Activated CD8-positive, alpha-beta T cell treated with anti-CD3 and anti-CD28 coated beads, Interleukin-2, amount 10 ng/mL, durations not matched to agents 7 days and 5 days (primary cell): ENCODE data around the gene KLK3. TPM values are rescaled to one million over a fixed set of nuclear protein-coding genes. Genes with fewer than 3 reads are reported as not detected.

Source experiments
- ATAC-seq: fragments of 150-1000 bp; cut with Tn5 transposase; one replicate; pipeline ENCODE4 v1.10.0; 2021; ENCODE audit warnings: moderate library complexity
- CTCF ChIA-PET: fragments of 350-600 bp; sonication (Branson Sonifier 250); formaldehyde crosslinking; loops from one replicate; lab custom pipeline; 2021; ENCODE audit warnings: antibody characterized with exemption; lab: Charles Lee
- POLR2A ChIA-PET: fragments of 350-600 bp; sonication (Branson Sonifier 250); formaldehyde crosslinking; loops from one replicate; lab custom pipeline; 2021; ENCODE audit warnings: antibody characterized with exemption; lab: Charles Lee
- DNase-seq: peaks from one replicate; pipeline ENCODE4 v3.0.0-alpha.2; 2020
- H3K27ac Mint-ChIP-seq: one replicate; pipeline ENCODE4 v1.8.0; 2021; ENCODE audit warnings: mild to moderate bottlenecking, mixed read lengths
- H3K27me3 Mint-ChIP-seq: one replicate; pipeline ENCODE4 v1.8.0; 2021; ENCODE audit warnings: low read depth, mixed read lengths
- H3K36me3 Mint-ChIP-seq: one replicate; pipeline ENCODE4 v1.8.0; 2021; ENCODE audit warnings: low read depth, mixed read lengths
- H3K4me1 Mint-ChIP-seq: one replicate; pipeline ENCODE4 v1.8.0; 2021; ENCODE audit warnings: low read depth, mixed read lengths
- H3K4me3 Mint-ChIP-seq: one replicate; pipeline ENCODE4 v1.8.0; 2021; ENCODE audit warnings: mild to moderate bottlenecking, mixed read lengths
- H3K9me3 Mint-ChIP-seq: one replicate; pipeline ENCODE4 v1.8.0; 2022; ENCODE audit warnings: mixed read lengths; ENCODE audit not compliant: insufficient read depth
- total RNA-seq, 2 experiments: library from RNA; stranded (reverse); gene quantifications; one replicate each; pipeline ENCODE4 v1.2.3, GENCODE V29; 2021

KLK3 gene
- total RNA-seq, 2 experiments from 2014 or later, result not detected

DNA sequence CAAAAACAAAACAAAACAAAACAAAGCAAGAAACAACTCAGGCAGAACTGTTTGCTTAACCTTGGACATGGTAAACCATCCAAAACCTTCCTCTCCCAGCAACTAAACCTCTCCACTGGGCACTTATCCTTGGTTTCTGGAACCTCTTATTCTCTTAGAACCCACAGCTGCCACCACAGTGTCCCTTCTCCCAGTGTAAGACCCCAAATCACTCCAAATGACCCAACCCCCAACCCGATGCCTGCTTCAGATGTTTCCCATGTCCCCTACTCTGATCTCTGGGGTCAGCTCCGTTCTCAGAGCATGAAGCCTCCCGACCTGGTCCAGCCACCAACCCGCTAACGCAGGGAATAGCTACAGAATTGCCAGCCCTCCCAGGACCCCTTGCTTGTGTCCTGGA, 19.5 kb downstream of the KLK3 start:
- no peaks in the 10 kb centered on the region for H3K36me3 Mint-ChIP-seq
- no peak for ATAC-seq
- H3K27me3 Mint-ChIP-seq, result peaks cover 13% of the 10 kb centered on the region
- no peak for DNase-seq
- ChIA-PET CTCF (no interaction called here), POLR2A (no interaction called here)
- no peaks in the 10 kb centered on the region for H3K4me1 Mint-ChIP-seq
- H3K9me3 Mint-ChIP-seq, result no peaks in the 10 kb centered on the region
- no peak overlapping the region for H3K4me3 Mint-ChIP-seq
- H3K27ac Mint-ChIP-seq, result no peak overlapping the region

DNA sequence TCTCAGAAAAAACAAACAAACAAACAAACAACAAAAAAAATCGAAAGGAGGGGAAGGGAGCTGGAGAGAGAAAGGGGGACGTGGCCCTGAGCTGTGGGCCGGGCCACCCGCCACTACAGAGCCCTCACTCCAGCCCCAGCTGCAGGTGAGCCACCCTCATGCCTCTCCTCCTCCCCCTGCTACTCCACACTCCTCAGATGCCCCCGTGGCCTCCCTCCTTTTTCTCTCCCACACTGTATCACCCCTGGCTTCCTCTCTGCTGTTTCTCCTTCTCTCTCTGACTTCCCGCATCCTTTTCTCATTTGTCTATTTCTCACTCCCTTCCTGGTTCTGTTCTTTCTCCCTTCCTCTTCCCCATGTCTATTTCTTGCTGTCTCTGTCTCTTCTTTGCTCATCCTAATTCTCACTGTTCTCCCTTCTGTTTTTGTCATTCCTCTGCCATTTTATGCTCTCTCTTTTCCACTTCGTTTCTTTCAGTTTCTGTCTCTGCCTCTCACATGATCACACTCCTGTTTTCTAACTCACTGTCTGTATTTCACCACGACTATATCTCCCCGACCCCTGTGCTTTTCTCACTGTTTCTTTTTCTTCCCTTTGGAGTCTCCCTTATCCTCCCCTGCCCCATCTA, 21.2 kb downstream of the KLK3 start:
- Mint-ChIP-seq H3K36me3 (no peaks in the 10 kb centered on the region), H3K27ac (no peak overlapping the region), H3K9me3 (no peaks in the 10 kb centered on the region), H3K4me3 (no peak overlapping the region), H3K4me1 (no peaks in the 10 kb centered on the region), H3K27me3 (peaks cover 23% of the 10 kb centered on the region)
- DNase-seq, result no peak
- POLR2A ChIA-PET, result no interaction called here
- ATAC-seq, result peak; percentile 30
- CTCF ChIA-PET, result no interaction called here

GRCh38 chr19:50876456-50876855, 21.7 kb downstream of the KLK3 start:
- ChIA-PET POLR2A (no interaction called here), CTCF (no interaction called here)
- H3K4me3 Mint-ChIP-seq, result no peak overlapping the region
- DNase-seq (no peak), ATAC-seq (no peak)
- peaks cover 18% of the 10 kb centered on the region for H3K27me3 Mint-ChIP-seq
- no peaks in the 10 kb centered on the region for H3K9me3 Mint-ChIP-seq
- H3K36me3 Mint-ChIP-seq, result no peaks in the 10 kb centered on the region
- no peak overlapping the region for H3K27ac Mint-ChIP-seq
- no peaks in the 10 kb centered on the region for H3K4me1 Mint-ChIP-seq

DNA sequence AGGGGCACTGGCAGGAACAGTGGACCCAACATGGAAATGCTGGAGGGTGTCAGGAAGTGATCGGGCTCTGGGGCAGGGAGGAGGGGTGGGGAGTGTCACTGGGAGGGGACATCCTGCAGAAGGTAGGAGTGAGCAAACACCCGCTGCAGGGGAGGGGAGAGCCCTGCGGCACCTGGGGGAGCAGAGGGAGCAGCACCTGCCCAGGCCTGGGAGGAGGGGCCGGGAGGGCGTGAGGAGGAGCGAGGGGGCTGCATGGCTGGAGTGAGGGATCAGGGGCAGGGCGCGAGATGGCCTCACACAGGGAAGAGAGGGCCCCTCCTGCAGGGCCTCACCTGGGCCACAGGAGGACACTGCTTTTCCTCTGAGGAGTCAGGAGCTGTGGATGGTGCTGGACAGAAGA, 22.6 kb downstream of the KLK3 start:
- Mint-ChIP-seq H3K36me3 (no peaks in the 10 kb centered on the region), H3K4me3 (no peak overlapping the region)

GRCh38 chr19:50878851-50879250, 24.1 kb downstream of the KLK3 start:
- DNase-seq (no peak), ATAC-seq (no peak)
- ChIA-PET CTCF (interaction anchor here (0.8 to 1.3 kb wide), 3 partner anchors 10 to 43 kb away, joined by 3 read pairs; no protein-coding TSS in a partner anchor), POLR2A (no interaction called here)
- no peaks in the 10 kb centered on the region for H3K36me3 Mint-ChIP-seq
- no peaks in the 10 kb centered on the region for H3K9me3 Mint-ChIP-seq
- no peak overlapping the region for H3K4me3 Mint-ChIP-seq
- no peaks in the 10 kb centered on the region for H3K4me1 Mint-ChIP-seq
- peaks cover 20% of the 10 kb centered on the region for H3K27me3 Mint-ChIP-seq
- no peak overlapping the region for H3K27ac Mint-ChIP-seq

More for the DNA sequence above, 22.6 kb downstream of the KLK3 start:
- ATAC-seq (no peak), DNase-seq (no peak)
- ChIA-PET POLR2A (no interaction called here), CTCF (interaction anchor here (1.3 kb wide), 1 partner anchor 11 kb away, joined by 3 read pairs; no protein-coding TSS in a partner anchor)
- Mint-ChIP-seq H3K9me3 (no peaks in the 10 kb centered on the region), H3K27ac (no peak overlapping the region), H3K4me1 (no peaks in the 10 kb centered on the region), H3K27me3 (peaks cover 17% of the 10 kb centered on the region)

- Mint-ChIP-seq H3K4me1 (no peaks in the 10 kb centered on the region), H3K27me3 (peaks cover 23% of the 10 kb centered on the region), H3K4me3 (no peak overlapping the region), H3K27ac (no peak overlapping the region), H3K9me3 (no peaks in the 10 kb centered on the region), H3K36me3 (no peaks in the 10 kb centered on the region)
- DNase-seq (no peak), ATAC-seq (no peak)
- POLR2A ChIA-PET, result no interaction called here
- CTCF ChIA-PET, result no interaction called here
These were observed 25.5 kb downstream of the KLK3 start for GRCh38 chr19:50880241-50880640.

- Mint-ChIP-seq H3K36me3 (no peaks in the 10 kb centered on the region), H3K4me3 (no peak overlapping the region), H3K27me3 (peaks cover 26% of the 10 kb centered on the region), H3K27ac (no peak overlapping the region), H3K9me3 (no peaks in the 10 kb centered on the region), H3K4me1 (no peaks in the 10 kb centered on the region)
- POLR2A ChIA-PET, result no interaction called here
- CTCF ChIA-PET, result no interaction called here
- ATAC-seq (no peak), DNase-seq (no peak)
These were observed 27.5 kb downstream of the KLK3 start for GRCh38 chr19:50882188-50882587.

DNA sequence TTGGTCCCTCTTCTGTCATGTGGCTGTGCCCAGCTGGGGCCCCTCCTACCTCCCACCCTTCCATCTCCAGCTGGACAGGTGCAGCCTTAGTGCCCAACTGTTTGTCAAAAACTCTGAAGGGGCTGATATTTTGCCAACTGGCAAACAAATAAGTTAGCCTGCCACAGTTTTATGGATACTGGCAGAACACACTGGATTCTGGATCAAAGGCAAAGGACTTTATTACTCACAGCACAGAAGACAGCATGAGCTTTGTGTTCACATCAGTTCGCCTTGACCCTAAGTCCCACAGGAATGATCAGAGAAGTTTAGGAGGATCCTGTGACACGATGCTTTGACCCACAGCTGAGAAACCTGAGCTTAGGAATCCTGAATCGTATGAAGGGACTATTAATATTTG, 34.9 kb downstream of the KLK3 start:
- Mint-ChIP-seq H3K36me3 (no peaks in the 10 kb centered on the region), H3K27ac (no peak overlapping the region), H3K4me3 (no peak overlapping the region), H3K9me3 (no peaks in the 10 kb centered on the region), H3K4me1 (no peaks in the 10 kb centered on the region), H3K27me3 (peaks cover 12% of the 10 kb centered on the region)
- ChIA-PET POLR2A (no interaction called here), CTCF (interaction anchor here (1.1 to 1.5 kb wide), 2 partner anchors 11 to 32 kb away, joined by 3 read pairs; no protein-coding TSS in a partner anchor)
- no peak for ATAC-seq
- no peak for DNase-seq

GRCh38 chr19:50890422-50891252, 35.9 kb downstream of the KLK3 start:
- ATAC-seq (no peak), DNase-seq (no peak)
- Mint-ChIP-seq H3K4me1 (no peaks in the 10 kb centered on the region), H3K36me3 (no peaks in the 10 kb centered on the region), H3K27ac (no peak overlapping the region), H3K9me3 (no peaks in the 10 kb centered on the region), H3K27me3 (peaks cover 9% of the 10 kb centered on the region), H3K4me3 (no peak overlapping the region)
- ChIA-PET CTCF (interaction anchor here (1.1 kb wide), 1 partner anchor 31 kb away, joined by 3 read pairs; no protein-coding TSS in a partner anchor), POLR2A (no interaction called here)

DNA sequence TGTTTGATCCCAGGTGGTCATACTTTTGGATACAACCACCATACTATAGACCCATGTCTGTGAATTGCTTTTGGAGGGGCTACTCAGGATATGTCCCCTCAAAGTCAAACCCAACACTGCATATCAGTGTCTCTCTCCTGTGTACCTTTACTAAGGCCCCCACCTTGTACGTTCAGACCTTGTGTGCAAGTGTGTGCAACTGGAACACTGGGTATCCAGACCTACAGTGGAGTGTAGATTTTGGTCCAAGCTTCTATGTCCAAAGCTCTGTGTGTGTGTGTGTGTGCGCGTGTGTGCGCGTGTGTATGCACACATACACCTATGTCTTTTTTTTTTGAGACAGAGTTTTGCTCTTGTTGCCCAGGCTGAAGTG, 36.5 kb downstream of the KLK3 start:
- Mint-ChIP-seq H3K9me3 (no peaks in the 10 kb centered on the region), H3K36me3 (no peaks in the 10 kb centered on the region), H3K4me3 (no peak overlapping the region), H3K27ac (no peak overlapping the region), H3K4me1 (no peaks in the 10 kb centered on the region), H3K27me3 (peaks cover 9% of the 10 kb centered on the region)
- DNase-seq (no peak), ATAC-seq (no peak)
- ChIA-PET CTCF (interaction anchor here (1.2 kb wide), 2 partner anchors 14 to 31 kb away, joined by 3 read pairs; no protein-coding TSS in a partner anchor), POLR2A (no interaction called here)

GRCh38 chr19:50893047-50893736, 38.5 kb downstream of the KLK3 start:
- DNase-seq (no peak), ATAC-seq (no peak)
- peaks cover 2% of the 10 kb centered on the region for H3K4me1 Mint-ChIP-seq
- H3K4me3 Mint-ChIP-seq, result no peak overlapping the region
- POLR2A ChIA-PET, result no interaction called here
- H3K27ac Mint-ChIP-seq, result no peak overlapping the region
- H3K9me3 Mint-ChIP-seq, result no peaks in the 10 kb centered on the region
- H3K27me3 Mint-ChIP-seq, result peaks cover 9% of the 10 kb centered on the region
- no peaks in the 10 kb centered on the region for H3K36me3 Mint-ChIP-seq
- CTCF ChIA-PET, result no interaction called here
